ENCODE measurements around the gene ARHGEF6.
A peak's percentile ranks its signal among the peaks of the same experiment; 100 is the strongest.

Gene ARHGEF6

GRCh38 chrX:136710325-136710951 lies 70.3 kb downstream of the ARHGEF6 start:
- no peak overlapping the region for H3K27ac ChIP-seq (ENCODE audit: low read depth, low read length)
- no peaks in the 10 kb centered on the region for H3F3A ChIP-seq (ENCODE audit: control insufficient read depth, insufficient read depth)
- H3K4me2 ChIP-seq (ENCODE audit: low read length) = no peak overlapping the region
- H3K27me3 ChIP-seq (ENCODE audit: control insufficient read depth, low read length) = no peaks in the 10 kb centered on the region
- H3K36me3 ChIP-seq (ENCODE audit: control insufficient read depth, low read length) = peaks cover 37% of the 10 kb centered on the region
- no peaks in the 10 kb centered on the region for H3K79me2 ChIP-seq (ENCODE audit: control insufficient read depth, low read length)
- H3K4me3 ChIP-seq (ENCODE audit: low read length) = no peak overlapping the region
- no peaks in the 10 kb centered on the region for H3K9me3 ChIP-seq (ENCODE audit: control insufficient read depth, insufficient read depth, low read length)
- peaks cover 11% of the 10 kb centered on the region for H3K4me1 ChIP-seq (ENCODE audit: control insufficient read depth, low read length)
- TF ChIP-seq EZH2phosphoT487 (IDR thresholded peaks at IDR 0.05; ENCODE audit: borderline replicate concordance, low read length) (no peak), CTCF (IDR thresholded peaks at IDR 0.05; ENCODE audit: low read depth, low read length, poor library complexity, severe bottlenecking) (no peak)
- no peaks in the 10 kb centered on the region for H4K20me1 ChIP-seq (ENCODE audit: control insufficient read depth, insufficient read depth, low read depth, low read length)
- no peaks in the 10 kb centered on the region for H3K9me2 ChIP-seq (replicated peaks; ENCODE audit: control insufficient read depth, low read length)

GRCh38 chrX:136708348-136708747 lies 72.4 kb downstream of the ARHGEF6 start:
- TF ChIP-seq EZH2phosphoT487 (IDR thresholded peaks at IDR 0.05; ENCODE audit: borderline replicate concordance, low read length) (no peak), CTCF (IDR thresholded peaks at IDR 0.05; ENCODE audit: low read depth, low read length, poor library complexity, severe bottlenecking) (peak; percentile 39)
- Histone ChIP-seq H4K20me1 (ENCODE audit: control insufficient read depth, insufficient read depth, low read depth, low read length) (no peaks in the 10 kb centered on the region), H3F3A (ENCODE audit: control insufficient read depth, insufficient read depth) (no peaks in the 10 kb centered on the region), H3K4me1 (ENCODE audit: control insufficient read depth, low read length) (no peaks in the 10 kb centered on the region), H3K27ac (ENCODE audit: low read depth, low read length) (no peak overlapping the region), H3K9me2 (replicated peaks; ENCODE audit: control insufficient read depth, low read length) (no peaks in the 10 kb centered on the region), H3K4me2 (ENCODE audit: low read length) (no peak overlapping the region), H3K36me3 (ENCODE audit: control insufficient read depth, low read length) (peaks cover 34% of the 10 kb centered on the region), H3K9me3 (ENCODE audit: control insufficient read depth, insufficient read depth, low read length) (no peaks in the 10 kb centered on the region), H3K27me3 (ENCODE audit: control insufficient read depth, low read length) (no peaks in the 10 kb centered on the region), H3K79me2 (ENCODE audit: control insufficient read depth, low read length) (no peaks in the 10 kb centered on the region), H3K4me3 (ENCODE audit: low read length) (no peak overlapping the region)

- Histone ChIP-seq H4K20me1 (ENCODE audit: control insufficient read depth, insufficient read depth, low read depth, low read length) (no peaks in the 10 kb centered on the region), H3K4me3 (ENCODE audit: low read length) (no peak overlapping the region), H3F3A (ENCODE audit: control insufficient read depth, insufficient read depth) (no peaks in the 10 kb centered on the region), H3K79me2 (ENCODE audit: control insufficient read depth, low read length) (no peaks in the 10 kb centered on the region), H3K4me1 (ENCODE audit: control insufficient read depth, low read length) (peaks cover 13% of the 10 kb centered on the region), H3K27me3 (ENCODE audit: control insufficient read depth, low read length) (no peaks in the 10 kb centered on the region), H3K4me2 (ENCODE audit: low read length) (no peak overlapping the region), H3K36me3 (ENCODE audit: control insufficient read depth, low read length) (no peaks in the 10 kb centered on the region), H3K9me3 (ENCODE audit: control insufficient read depth, insufficient read depth, low read length) (no peaks in the 10 kb centered on the region), H3K9me2 (replicated peaks; ENCODE audit: control insufficient read depth, low read length) (no peaks in the 10 kb centered on the region), H3K27ac (ENCODE audit: low read depth, low read length) (no peak overlapping the region)
- TF ChIP-seq EZH2phosphoT487 (IDR thresholded peaks at IDR 0.05; ENCODE audit: borderline replicate concordance, low read length) = no peak
- TF ChIP-seq CTCF (IDR thresholded peaks at IDR 0.05; ENCODE audit: low read depth, low read length, poor library complexity, severe bottlenecking) = no peak
Measured at GRCh38 chrX:136697156-136697555, 83.6 kb downstream of the ARHGEF6 start.
